Large intestine (tissue), 12 donors: ENCODE results near the gene GPR52. TPM values are rescaled to one million over a fixed set of nuclear protein-coding genes. Genes with fewer than 3 reads are reported as not detected.
"Not testable (repeated sequence)": the region's sequence is repeated elsewhere in the genome, so short reads cannot be mapped to it uniquely, and the experiment has no call there.

Experiments
- DNase-seq, 2 donors: peaks; one replicate each; pipeline versions ENCODE4 v3.0.0 to v3.0.0-alpha.2; 2013
- H3K27ac ChIP-seq: one replicate; pipeline ENCODE4 v1.5.1; 2013; ENCODE audit warnings: low read length
- H3K27me3 ChIP-seq: 2 replicates; pipeline ENCODE4 v1.6.1; 2013; ENCODE audit warnings: low read length; ENCODE audit not compliant: control insufficient read depth, insufficient read depth
- H3K36me3 ChIP-seq: 2 replicates; pipeline ENCODE4 v1.6.1; 2013; ENCODE audit warnings: low read length; ENCODE audit not compliant: control insufficient read depth, insufficient read depth
- H3K4me1 ChIP-seq: one replicate; pipeline ENCODE4 v1.6.1; 2013; ENCODE audit warnings: low read length; ENCODE audit not compliant: control insufficient read depth, insufficient read depth
- H3K4me3 ChIP-seq: one replicate; pipeline ENCODE4 v1.5.1; 2013; ENCODE audit warnings: low read length
- H3K9me3 ChIP-seq: one replicate; pipeline ENCODE4 v1.6.1; 2013; ENCODE audit warnings: mild to moderate bottlenecking, low read depth, low read length, moderate library complexity; ENCODE audit not compliant: control insufficient read depth
- WGBS: methylation state at CpG from one replicate; pipeline ENCODE4 v1.1.5; 2013; ENCODE audit warnings: low lambda C conversion rate; ENCODE audit not compliant: insufficient coverage; 5-methylcytosine and 5-hydroxymethylcytosine counted together
- long read RNA-seq, 11 donors: transcript quantifications; one replicate each; lab custom pipeline, GENCODE V29; 2026
- polyA plus RNA-seq: library from polyadenylated mRNA; unstranded; fragments of 120-200 nt; gene quantifications from one replicate; pipeline ENCODE4 v1.2.1, GENCODE V29; 2013

The GPR52 gene
- 0.88 TPM for polyA plus RNA-seq
- long read RNA-seq, donor 1 = 0 reads
- long read RNA-seq, donor 2 = 0 reads
- long read RNA-seq, donor 3 = 0 reads
- long read RNA-seq, donor 4 = 0 reads
- long read RNA-seq, donor 5 = 0 reads
- long read RNA-seq, donor 6 = 0 reads
- long read RNA-seq, donor 7 = 0 reads
- long read RNA-seq, donor 8 = 0 reads
- long read RNA-seq, donor 9, partial matches to known transcripts = 0 of 1 reads
- long read RNA-seq, donor 9, other reads (novel, unspliced or antisense) = 0 of 1 reads
- long read RNA-seq, donor 10 = 0 reads
- long read RNA-seq, donor 11 = 0 reads

GRCh38 chr1:174447866-174448530 is at the start of gene GPR52:
TSS of gene GPR52 (plus strand) at chr1:174447964. CDS start at chr1:174448112, 148 bp downstream.
- Histone ChIP-seq H3K9me3 (no peaks in the 10 kb centered on the region), H3K36me3 (no peaks in the 10 kb centered on the region), H3K27me3 (no peaks in the 10 kb centered on the region), H3K4me1 (no peaks in the 10 kb centered on the region), H3K27ac (no peak within 1 kb of the TSS), H3K4me3 (no peak within 1 kb of the TSS)
- 88% methylated on average over 2 of the region's 11 CpGs for WGBS
- DNase-seq = no peak

- H3K4me1 ChIP-seq = no peaks in the 10 kb centered on the region
- no CpG with 5 or more reads among the region's 4 CpGs for WGBS
- peaks cover 7% of the 10 kb centered on the region for H3K36me3 ChIP-seq
- no peaks in the 10 kb centered on the region for H3K9me3 ChIP-seq
- no peaks in the 10 kb centered on the region for H3K27me3 ChIP-seq
- no peak overlapping the region for H3K27ac ChIP-seq
- no peak for DNase-seq
- no peak overlapping the region for H3K4me3 ChIP-seq
These were observed 49.5 kb upstream of the GPR52 start for GRCh38 chr1:174398246-174398645.

GRCh38 chr1:174399211-174399610 is 48.6 kb upstream of the GPR52 start:
- Histone ChIP-seq H3K9me3 (no peaks in the 10 kb centered on the region), H3K36me3 (peaks cover 5% of the 10 kb centered on the region), H3K4me1 (no peaks in the 10 kb centered on the region), H3K27ac (no peak overlapping the region), H3K4me3 (no peak overlapping the region), H3K27me3 (no peaks in the 10 kb centered on the region)
- no CpG with 5 or more reads among the region's 1 CpG for WGBS
- no peak for DNase-seq

- no peaks in the 10 kb centered on the region for H3K9me3 ChIP-seq
- no peak for DNase-seq
- H3K4me3 ChIP-seq = no peak overlapping the region
- peaks cover 5% of the 10 kb centered on the region for H3K36me3 ChIP-seq
- no peaks in the 10 kb centered on the region for H3K4me1 ChIP-seq
- no peak overlapping the region for H3K27ac ChIP-seq
- no peaks in the 10 kb centered on the region for H3K27me3 ChIP-seq
- 100% methylated on average over 1 of the region's 4 CpGs for WGBS
These were observed 46.7 kb upstream of the GPR52 start for GRCh38 chr1:174401075-174401474.

GRCh38 chr1:174405219-174405618 is 42.5 kb upstream of the GPR52 start:
- 100% methylated on average over 1 of the region's 1 CpG for WGBS
- no peaks in the 10 kb centered on the region for H3K27me3 ChIP-seq

GRCh38 chr1:174406421-174406820 is 41.3 kb upstream of the GPR52 start:
- no peak for DNase-seq
- no CpG with 5 or more reads among the region's 4 CpGs for WGBS
- Histone ChIP-seq H3K4me3 (no peak overlapping the region), H3K27ac (no peak overlapping the region), H3K9me3 (no peaks in the 10 kb centered on the region), H3K36me3 (no peaks in the 10 kb centered on the region), H3K4me1 (no peaks in the 10 kb centered on the region), H3K27me3 (no peaks in the 10 kb centered on the region)

More at GRCh38 chr1:174405219-174405618, 42.5 kb upstream of the GPR52 start:
- Histone ChIP-seq H3K4me3 (no peak overlapping the region), H3K36me3 (no peaks in the 10 kb centered on the region), H3K4me1 (no peaks in the 10 kb centered on the region), H3K27ac (no peak overlapping the region), H3K9me3 (no peaks in the 10 kb centered on the region)
- DNase-seq = no peak

GRCh38 chr1:174407665-174408064 is 40.1 kb upstream of the GPR52 start:
- 80% methylated on average over 1 of the region's 3 CpGs for WGBS

GRCh38 chr1:174408146-174408545 is 39.6 kb upstream of the GPR52 start:
- Histone ChIP-seq H3K36me3 (no peaks in the 10 kb centered on the region), H3K27ac (no peak overlapping the region), H3K4me3 (no peak overlapping the region), H3K9me3 (no peaks in the 10 kb centered on the region), H3K4me1 (no peaks in the 10 kb centered on the region), H3K27me3 (no peaks in the 10 kb centered on the region)
- DNase-seq = no peak
- 100% methylated on average over 1 of the region's 2 CpGs for WGBS

More at GRCh38 chr1:174407665-174408064, 40.1 kb upstream of the GPR52 start:
- H3K4me3 ChIP-seq = no peak overlapping the region
- no peaks in the 10 kb centered on the region for H3K27me3 ChIP-seq
- DNase-seq = peak in 1 of 2 donors; percentile 13
- H3K27ac ChIP-seq = no peak overlapping the region
- H3K36me3 ChIP-seq = no peaks in the 10 kb centered on the region
- no peaks in the 10 kb centered on the region for H3K4me1 ChIP-seq
- no peaks in the 10 kb centered on the region for H3K9me3 ChIP-seq

- H3K4me3 ChIP-seq, H3K27me3 ChIP-seq, H3K36me3 ChIP-seq, H3K9me3 ChIP-seq, H3K4me1 ChIP-seq, H3K27ac ChIP-seq, DNase-seq: not testable (repeated sequence)
- WGBS = no CpG with 5 or more reads among the region's 3 CpGs
These were observed 38.0 kb upstream of the GPR52 start for GRCh38 chr1:174409801-174410200.

GRCh38 chr1:174413632-174414031 is 34.1 kb upstream of the GPR52 start:
- no peak for DNase-seq
- Histone ChIP-seq H3K4me1 (no peaks in the 10 kb centered on the region), H3K9me3 (no peaks in the 10 kb centered on the region), H3K4me3 (no peak overlapping the region), H3K36me3 (no peaks in the 10 kb centered on the region), H3K27me3 (no peaks in the 10 kb centered on the region), H3K27ac (no peak overlapping the region)
- no CpG with 5 or more reads among the region's 4 CpGs for WGBS
